Adrenal gland (tissue), 5 donors: Measurements from ENCODE around the gene SLC16A1.

Experiments
- CTCF ChIP-seq, 6 experiments: fragments of 450-650 bp in 4 of 6; fragments of 200-600 bp in 2 of 6; sonication (generic) in 1 of 6; IDR thresholded peaks; 1 replicate in 5 of 6; 2 replicates in 1 of 6; pipeline versions ENCODE4 v1.5.1 to v1.8.0; 2016 to 2021; ENCODE audit warnings: antibody characterized with exemption in 6 of 6, mild to moderate bottlenecking in 2 of 6, moderate library complexity in 1 of 6
- POLR2A ChIP-seq, 2 donors: fragments of 450-650 bp; IDR thresholded peaks; one replicate each; pipeline ENCODE4 v1.6.1; 2017; ENCODE audit warnings: antibody characterized with exemption in 2 of 2, mild to moderate bottlenecking in 2 of 2, moderate library complexity in 1 of 2
- donor health status: DM: no; HTN: no; CAD: no.

GRCh38 chr1:112889052-112889768, 66.8 kb downstream of the SLC16A1 start:
- no peak for TF ChIP-seq POLR2A (IDR thresholded peaks at IDR 0.05)
- TF ChIP-seq CTCF (IDR thresholded peaks at IDR 0.05) = no peak
